Colon (tissue), 2 donors: ENCODE data around the gene QKI.

ENCODE experiments used
- FAIRE-seq: peaks from 2 replicates; lab custom pipeline; 2012; peaks lifted over from hg19 to GRCh38; lab: Jason Lieb, UNC
- donor health status: control.
- donor health status: control.

The QKI gene

GRCh38 chr6:163392533-163392932 lies 22.0 kb upstream of the QKI start:
- FAIRE-seq, result no peak

DNA sequence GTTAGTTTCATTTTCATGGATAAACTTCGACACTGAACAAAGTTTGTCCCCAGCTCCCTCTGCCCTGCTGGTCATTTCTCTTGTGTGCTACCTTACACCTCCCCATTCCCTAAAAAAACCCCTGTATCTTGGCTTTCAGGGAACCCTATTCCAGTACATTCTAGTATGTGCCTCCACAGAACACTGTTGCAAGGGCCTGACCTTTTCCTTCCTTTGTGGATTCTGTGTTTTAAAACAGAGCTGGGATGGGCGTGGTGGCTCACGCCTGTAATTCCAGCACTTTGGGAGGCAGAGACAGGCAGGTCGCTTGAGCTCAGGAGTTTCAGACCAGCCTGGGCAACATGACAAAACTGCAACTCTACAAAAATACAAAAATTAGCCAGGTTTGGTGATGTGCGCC lies 20.6 kb upstream of the QKI start:
- no peak for FAIRE-seq

DNA sequence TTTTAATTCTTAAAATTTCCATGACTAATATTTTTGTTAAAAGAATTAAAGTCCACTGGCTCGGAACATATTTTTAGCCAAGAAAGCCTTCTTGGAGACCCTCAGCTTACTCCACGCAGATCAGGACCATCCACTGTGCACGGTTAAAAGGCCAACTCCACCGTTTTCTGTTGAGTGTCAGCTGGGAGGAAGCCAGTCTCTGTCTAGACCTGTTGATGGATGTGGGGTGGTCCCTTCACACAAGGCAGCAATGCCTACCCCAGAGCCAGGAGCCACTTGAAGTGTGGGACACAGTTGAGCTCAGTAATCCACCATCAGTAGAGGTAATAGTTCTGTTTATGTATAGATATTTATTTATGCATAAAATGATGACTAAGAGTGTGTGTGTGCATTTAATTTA lies 19.9 kb upstream of the QKI start:
- no peak for FAIRE-seq

DNA sequence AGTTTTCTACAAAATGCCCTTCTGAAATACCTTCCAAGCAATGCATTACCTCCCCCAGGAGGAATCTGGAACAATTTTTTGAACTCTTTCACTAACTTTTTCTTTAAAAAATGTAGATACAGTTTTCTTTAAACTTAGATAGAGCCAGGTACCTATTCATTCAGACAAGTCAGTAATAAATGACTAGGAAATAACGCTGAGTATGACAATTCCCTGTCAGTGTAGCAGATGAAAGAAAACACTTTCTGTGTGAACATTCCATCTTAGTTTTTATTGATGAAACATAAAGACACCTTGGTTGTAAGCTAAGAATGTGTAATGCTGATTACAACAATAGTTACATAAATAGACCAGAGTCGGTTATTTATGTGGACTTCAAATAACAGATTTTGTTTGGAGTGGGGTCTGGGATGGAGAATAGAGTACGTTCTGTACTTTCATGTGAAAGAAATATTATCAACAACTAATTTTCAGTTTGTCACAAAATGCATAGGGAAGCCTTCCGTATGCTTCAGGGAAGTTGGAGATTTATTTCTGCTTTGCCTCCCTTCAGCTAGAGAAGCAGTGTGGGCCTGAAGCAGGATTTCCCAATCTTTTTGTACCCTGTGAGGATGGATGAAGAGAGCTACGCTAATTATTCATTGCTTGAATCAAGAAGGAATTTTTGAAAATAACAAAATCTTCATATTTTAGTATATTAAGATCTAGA lies 19.2 kb upstream of the QKI start:
- no peak for FAIRE-seq

GRCh38 chr6:163395831-163396185 lies 18.7 kb upstream of the QKI start:
- FAIRE-seq, result no peak

- no peak for FAIRE-seq
These were observed 17.2 kb upstream of the QKI start for GRCh38 chr6:163397326-163397725.

DNA sequence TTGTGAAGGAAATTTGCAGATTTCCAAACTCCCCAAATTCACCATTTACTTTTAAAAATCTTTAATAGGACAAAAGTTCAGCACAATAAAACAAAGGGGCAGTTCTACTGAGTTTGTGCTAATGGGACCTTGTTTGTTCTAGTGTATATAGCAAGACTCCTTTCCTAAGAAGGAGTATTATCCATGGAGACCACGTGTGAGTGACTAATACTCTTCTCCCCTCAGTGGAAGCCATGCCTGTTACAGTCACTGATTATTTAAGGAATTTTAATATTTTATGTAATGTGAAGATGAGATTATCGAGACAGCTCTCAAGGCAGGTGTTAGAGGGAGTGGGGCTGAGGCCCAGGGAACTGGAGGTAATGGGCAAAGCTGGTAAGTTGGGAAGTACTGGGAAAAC lies 16.4 kb upstream of the QKI start:
- FAIRE-seq, result no peak

- FAIRE-seq, result no peak
These were observed 15.7 kb upstream of the QKI start for GRCh38 chr6:163398815-163399214.

DNA sequence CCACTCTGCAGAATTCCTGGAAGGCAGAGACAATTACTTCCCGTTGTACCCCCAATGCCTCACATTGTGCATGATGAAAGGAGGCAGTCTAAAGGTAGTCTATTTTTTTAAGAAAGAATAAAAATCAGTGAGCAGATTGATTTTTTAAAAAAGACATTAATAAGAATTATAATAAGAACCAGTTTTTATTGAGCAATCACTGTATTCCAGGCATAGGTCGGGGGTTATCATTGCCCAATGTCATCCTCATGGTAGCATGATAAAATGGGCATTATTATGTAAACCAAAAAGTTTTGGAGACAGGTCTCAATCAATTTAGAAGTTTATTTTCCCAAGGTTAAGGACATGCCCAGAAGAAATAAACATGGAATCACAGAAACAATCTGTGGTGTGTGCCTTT lies 14.0 kb upstream of the QKI start:
- FAIRE-seq, result no peak

- no peak for FAIRE-seq
These were observed 13.3 kb upstream of the QKI start for GRCh38 chr6:163401039-163401885.

- FAIRE-seq, result no peak
These were observed 11.9 kb upstream of the QKI start for GRCh38 chr6:163402616-163403015.

DNA sequence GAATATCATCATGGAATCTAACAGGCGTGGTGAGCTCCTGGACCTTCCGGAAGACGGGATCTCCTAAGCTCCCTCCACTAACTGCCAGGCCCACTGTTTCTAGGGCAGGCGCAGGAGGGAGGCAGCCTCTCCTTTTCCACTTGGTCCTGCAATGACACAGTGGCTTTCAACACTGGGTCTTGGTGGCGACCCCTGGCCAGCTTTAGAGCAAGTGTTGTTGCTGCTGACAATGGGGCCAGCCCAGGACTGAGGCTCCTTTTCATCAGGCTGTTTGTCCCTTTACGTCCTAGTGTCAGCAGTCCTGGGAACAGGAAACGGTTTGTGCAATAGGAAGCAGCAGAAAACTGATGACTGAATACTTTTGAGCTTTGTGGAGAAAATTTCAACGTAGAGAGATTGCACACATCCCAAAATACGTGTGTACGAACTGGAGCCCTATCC lies 9.7 kb upstream of the QKI start:
- FAIRE-seq, result no peak

GRCh38 chr6:163405412-163406309 lies 8.9 kb upstream of the QKI start:
- no peak for FAIRE-seq

DNA sequence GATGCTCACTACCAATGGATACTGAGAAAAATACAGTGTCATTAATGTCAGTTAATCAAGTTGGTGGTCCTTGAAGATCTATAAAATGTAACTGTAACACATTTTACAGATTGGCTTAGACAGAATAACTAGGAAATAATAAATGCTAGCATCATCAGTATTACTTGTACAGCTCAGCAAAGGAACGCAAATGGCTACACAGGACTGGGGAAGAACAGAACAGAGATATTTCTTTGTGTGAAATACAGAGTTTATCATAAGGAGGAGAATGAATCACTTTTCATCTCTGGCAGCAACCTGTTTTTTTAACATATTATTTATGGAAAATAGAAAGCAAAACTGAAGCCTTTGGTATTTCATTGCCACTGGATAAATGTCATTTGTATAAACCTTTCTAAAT lies 8.2 kb upstream of the QKI start:
- FAIRE-seq, result no peak

- FAIRE-seq, result no peak
These were observed 7.7 kb upstream of the QKI start for GRCh38 chr6:163406830-163407229.

- FAIRE-seq, result no peak
These were observed 6.0 kb upstream of the QKI start for GRCh38 chr6:163408352-163408991.

GRCh38 chr6:163409712-163410111 lies 4.8 kb upstream of the QKI start:
- FAIRE-seq, result no peak

- no peak for FAIRE-seq
These were observed 2.2 kb upstream of the QKI start for GRCh38 chr6:163412341-163412740.

- no peak for FAIRE-seq
These were observed 1.6 kb upstream of the QKI start for GRCh38 chr6:163412801-163413344.

DNA sequence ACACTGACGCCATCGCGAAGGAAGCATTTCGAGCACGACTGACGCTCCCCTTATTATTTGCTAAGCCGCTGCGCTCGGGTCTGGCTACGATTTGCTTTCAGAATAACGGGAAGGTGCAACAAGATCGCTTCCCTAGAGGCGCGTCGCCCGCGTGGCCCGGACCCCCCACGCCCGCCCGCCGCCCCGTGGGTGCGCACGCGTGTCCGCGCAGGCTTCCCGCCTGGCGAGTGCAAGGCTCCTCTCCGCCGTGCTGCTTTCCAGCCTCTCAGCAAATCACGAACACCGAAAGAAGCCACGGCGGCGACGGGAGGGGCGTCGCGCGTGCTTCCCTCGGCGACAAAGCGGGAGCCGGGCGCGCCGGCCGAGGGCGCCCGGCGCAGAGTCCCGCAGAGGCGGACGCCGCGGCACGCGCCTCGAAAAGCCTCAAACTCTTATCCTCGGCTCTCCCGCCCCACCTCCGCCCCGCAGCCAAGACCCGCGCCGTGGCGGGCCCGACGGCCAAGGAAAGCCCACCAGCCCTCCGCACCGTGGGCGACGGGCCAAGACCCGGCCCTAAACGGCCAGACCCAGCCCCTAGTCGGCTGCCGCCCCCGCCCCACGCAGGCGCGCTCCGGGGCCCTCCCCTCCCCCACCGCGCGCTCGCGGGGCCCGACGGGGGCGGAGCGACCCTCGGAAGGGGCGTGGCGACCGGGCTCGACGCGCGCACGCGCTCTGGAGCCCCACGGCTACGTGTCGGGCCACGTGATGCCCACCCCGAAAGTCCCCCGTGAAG lies 987 bp upstream of the QKI start:
- no peak for FAIRE-seq

DNA sequence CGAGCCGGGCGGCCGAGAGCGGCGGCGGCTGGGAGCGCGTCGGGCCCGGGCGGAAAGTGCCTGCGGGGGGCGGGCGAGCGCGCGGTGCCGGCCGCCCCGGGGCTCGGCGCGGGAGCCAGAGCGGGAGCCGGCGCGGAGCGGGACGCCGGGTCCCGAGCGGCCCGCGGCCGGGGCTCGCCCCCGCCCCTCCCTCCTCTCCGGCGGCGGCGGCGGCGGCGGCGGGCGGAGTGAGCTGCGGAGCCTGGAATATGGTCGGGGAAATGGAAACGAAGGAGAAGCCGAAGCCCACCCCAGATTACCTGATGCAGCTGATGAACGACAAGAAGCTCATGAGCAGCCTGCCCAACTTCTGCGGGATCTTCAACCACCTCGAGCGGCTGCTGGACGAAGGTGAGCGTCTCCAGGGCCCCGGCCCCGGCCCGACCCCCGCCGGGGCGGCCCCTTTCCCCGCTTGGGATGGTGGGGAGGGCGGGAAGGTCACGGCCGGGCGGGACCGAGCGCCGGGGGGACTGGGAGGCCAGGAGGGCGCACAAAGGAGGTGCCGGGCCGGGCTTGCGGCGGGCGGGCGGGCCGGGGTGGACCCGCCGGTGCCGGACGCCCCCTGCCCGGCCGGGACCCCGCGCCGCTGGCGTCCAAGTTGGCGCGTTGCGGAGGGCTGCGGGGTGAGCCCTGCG lies 565 bp downstream of the QKI start:
- FAIRE-seq, result no peak
